Activated naive CD8-positive, alpha-beta T cell treated with anti-CD3 and anti-CD28 coated beads for 36 hours (primary cell): ENCODE data around the gene NCKAP5. TPM values are rescaled to one million over a fixed set of nuclear protein-coding genes. Genes with fewer than 3 reads are reported as not detected.

Experiments used
- DNase-seq: peaks from one replicate; pipeline ENCODE4 v3.0.0; 2021
- H3K27ac Mint-ChIP-seq: one replicate; pipeline ENCODE4 v1.8.0; 2022; ENCODE audit warnings: mild to moderate bottlenecking, moderate library complexity, mixed read lengths
- H3K27me3 Mint-ChIP-seq: one replicate; pipeline ENCODE4 v1.8.0; 2022; ENCODE audit warnings: mild to moderate bottlenecking, mixed read lengths
- H3K36me3 Mint-ChIP-seq: one replicate; pipeline ENCODE4 v1.8.0; 2021; ENCODE audit warnings: mild to moderate bottlenecking, mixed read lengths
- H3K4me1 Mint-ChIP-seq: one replicate; pipeline ENCODE4 v1.8.0; 2021; ENCODE audit warnings: mixed read lengths
- H3K4me3 Mint-ChIP-seq: one replicate; pipeline ENCODE4 v1.8.0; 2022; ENCODE audit warnings: mild to moderate bottlenecking, moderate library complexity, mixed read lengths
- H3K9me3 Mint-ChIP-seq: one replicate; pipeline ENCODE4 v1.8.0; 2022; ENCODE audit warnings: mixed read lengths
- total RNA-seq, 2 experiments: library from RNA; stranded (reverse); gene quantifications; one replicate each; pipeline ENCODE4 v1.2.3, GENCODE V29; 2021

NCKAP5 gene
- total RNA-seq, 2 experiments from 2014 or later, result not detected

GRCh38 chr2:133130548-133131246, 437.6 kb downstream of the NCKAP5 start:
- no peak overlapping the region for H3K4me3 Mint-ChIP-seq
- H3K36me3 Mint-ChIP-seq, result no peaks in the 10 kb centered on the region
- no peak overlapping the region for H3K27ac Mint-ChIP-seq
- no peaks in the 10 kb centered on the region for H3K4me1 Mint-ChIP-seq
- H3K9me3 Mint-ChIP-seq, result peaks cover 4% of the 10 kb centered on the region
- H3K27me3 Mint-ChIP-seq, result no peaks in the 10 kb centered on the region
- no peak for DNase-seq

- Mint-ChIP-seq H3K27ac (no peak overlapping the region), H3K36me3 (no peaks in the 10 kb centered on the region), H3K27me3 (no peaks in the 10 kb centered on the region), H3K4me1 (no peaks in the 10 kb centered on the region), H3K4me3 (no peak overlapping the region), H3K9me3 (no peaks in the 10 kb centered on the region)
- DNase-seq, result no peak
These were observed 443.8 kb downstream of the NCKAP5 start for GRCh38 chr2:133124446-133124845.

GRCh38 chr2:133123904-133124303, 444.4 kb downstream of the NCKAP5 start:
- H3K27ac Mint-ChIP-seq, result no peak overlapping the region
- no peaks in the 10 kb centered on the region for H3K27me3 Mint-ChIP-seq
- no peak for DNase-seq
- no peak overlapping the region for H3K4me3 Mint-ChIP-seq
- no peaks in the 10 kb centered on the region for H3K9me3 Mint-ChIP-seq
- no peaks in the 10 kb centered on the region for H3K4me1 Mint-ChIP-seq
- no peaks in the 10 kb centered on the region for H3K36me3 Mint-ChIP-seq

- Mint-ChIP-seq H3K9me3 (no peaks in the 10 kb centered on the region), H3K36me3 (no peaks in the 10 kb centered on the region), H3K27ac (no peak overlapping the region), H3K4me1 (no peaks in the 10 kb centered on the region), H3K4me3 (no peak overlapping the region), H3K27me3 (no peaks in the 10 kb centered on the region)
- no peak for DNase-seq
These were observed 444.9 kb downstream of the NCKAP5 start for GRCh38 chr2:133123393-133123792.

- Mint-ChIP-seq H3K4me1 (no peaks in the 10 kb centered on the region), H3K36me3 (no peaks in the 10 kb centered on the region), H3K4me3 (no peak overlapping the region), H3K27me3 (no peaks in the 10 kb centered on the region), H3K9me3 (no peaks in the 10 kb centered on the region), H3K27ac (no peak overlapping the region)
- DNase-seq, result no peak
These were observed 445.7 kb downstream of the NCKAP5 start for GRCh38 chr2:133122529-133122928.

- Mint-ChIP-seq H3K4me1 (no peaks in the 10 kb centered on the region), H3K36me3 (no peaks in the 10 kb centered on the region), H3K9me3 (peaks cover 2% of the 10 kb centered on the region), H3K4me3 (no peak overlapping the region), H3K27ac (no peak overlapping the region), H3K27me3 (no peaks in the 10 kb centered on the region)
- DNase-seq, result no peak
These were observed 448.0 kb downstream of the NCKAP5 start for GRCh38 chr2:133120310-133120709.

DNA sequence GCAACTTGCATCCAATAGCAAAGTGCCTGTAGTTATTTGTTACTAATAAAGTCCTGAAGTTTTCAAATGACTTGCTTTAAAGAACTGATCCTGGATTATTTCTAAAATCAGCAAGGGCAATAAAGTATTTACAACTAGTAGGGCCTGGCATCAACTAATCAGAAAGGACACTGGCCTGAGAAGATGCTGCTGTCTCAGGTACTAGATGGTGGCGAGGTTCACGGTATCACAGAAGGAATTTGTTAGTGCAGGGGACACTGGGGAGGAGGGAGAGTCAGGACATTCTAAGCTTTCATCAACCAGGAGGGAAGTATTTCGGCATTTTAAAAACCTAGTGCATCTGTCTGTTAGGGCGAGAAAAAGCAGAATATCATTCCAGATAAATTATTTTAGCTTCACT, 458.1 kb downstream of the NCKAP5 start:
- no peak for DNase-seq
- Mint-ChIP-seq H3K4me3 (no peak overlapping the region), H3K36me3 (no peaks in the 10 kb centered on the region), H3K9me3 (no peaks in the 10 kb centered on the region), H3K4me1 (no peaks in the 10 kb centered on the region), H3K27ac (no peak overlapping the region), H3K27me3 (no peaks in the 10 kb centered on the region)

DNA sequence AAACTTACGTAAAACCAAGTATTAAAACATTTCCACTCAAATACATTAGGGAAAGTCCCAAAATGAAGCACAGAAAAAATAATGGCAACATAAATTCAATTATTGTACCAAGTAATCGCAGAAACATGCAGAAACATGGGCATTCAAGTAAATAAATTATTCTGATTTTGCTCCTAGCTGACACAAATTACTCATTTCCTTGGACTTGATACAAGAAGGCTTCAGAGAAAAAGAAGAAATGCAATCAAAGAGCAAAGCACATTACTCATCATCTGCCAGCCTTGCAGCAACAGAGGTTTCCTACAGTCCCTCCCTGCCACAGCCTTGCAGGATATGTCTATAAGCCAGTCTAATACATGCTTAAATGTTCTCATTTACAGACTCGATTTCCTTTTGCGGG, 458.5 kb downstream of the NCKAP5 start:
- H3K27me3 Mint-ChIP-seq, result no peaks in the 10 kb centered on the region
- no peak overlapping the region for H3K27ac Mint-ChIP-seq
- H3K4me1 Mint-ChIP-seq, result no peaks in the 10 kb centered on the region
- H3K36me3 Mint-ChIP-seq, result no peaks in the 10 kb centered on the region
- H3K4me3 Mint-ChIP-seq, result no peak overlapping the region
- DNase-seq, result no peak
- H3K9me3 Mint-ChIP-seq, result no peaks in the 10 kb centered on the region

GRCh38 chr2:133107058-133107815, 461.0 kb downstream of the NCKAP5 start:
- peaks cover 1% of the 10 kb centered on the region for H3K9me3 Mint-ChIP-seq
- H3K36me3 Mint-ChIP-seq, result no peaks in the 10 kb centered on the region
- no peak overlapping the region for H3K4me3 Mint-ChIP-seq
- DNase-seq, result no peak
- H3K4me1 Mint-ChIP-seq, result no peaks in the 10 kb centered on the region
- H3K27me3 Mint-ChIP-seq, result no peaks in the 10 kb centered on the region
- H3K27ac Mint-ChIP-seq, result no peak overlapping the region

DNA sequence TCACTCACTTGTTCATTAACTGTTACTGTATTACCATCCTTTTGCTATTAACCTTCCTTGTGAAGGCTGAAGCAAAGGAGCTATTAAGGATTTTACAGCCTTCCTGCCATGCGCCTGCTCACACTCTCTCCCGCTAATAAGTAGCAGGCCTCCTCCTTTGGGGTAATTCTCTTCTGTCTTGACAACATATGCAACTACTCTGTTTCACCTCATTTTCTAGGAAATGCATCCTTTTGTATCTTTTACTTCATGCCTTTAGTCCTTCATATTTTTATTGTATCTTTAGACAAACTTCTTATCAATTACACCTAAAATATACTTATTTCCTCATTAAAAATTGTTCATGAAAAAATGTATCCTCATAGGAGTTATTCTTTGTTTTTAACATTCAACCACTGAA, 463.4 kb downstream of the NCKAP5 start:
- H3K4me1 Mint-ChIP-seq, result no peaks in the 10 kb centered on the region
- H3K36me3 Mint-ChIP-seq, result no peaks in the 10 kb centered on the region
- H3K4me3 Mint-ChIP-seq, result no peak overlapping the region
- peaks cover 1% of the 10 kb centered on the region for H3K9me3 Mint-ChIP-seq
- no peak overlapping the region for H3K27ac Mint-ChIP-seq
- no peaks in the 10 kb centered on the region for H3K27me3 Mint-ChIP-seq
- DNase-seq, result no peak

DNA sequence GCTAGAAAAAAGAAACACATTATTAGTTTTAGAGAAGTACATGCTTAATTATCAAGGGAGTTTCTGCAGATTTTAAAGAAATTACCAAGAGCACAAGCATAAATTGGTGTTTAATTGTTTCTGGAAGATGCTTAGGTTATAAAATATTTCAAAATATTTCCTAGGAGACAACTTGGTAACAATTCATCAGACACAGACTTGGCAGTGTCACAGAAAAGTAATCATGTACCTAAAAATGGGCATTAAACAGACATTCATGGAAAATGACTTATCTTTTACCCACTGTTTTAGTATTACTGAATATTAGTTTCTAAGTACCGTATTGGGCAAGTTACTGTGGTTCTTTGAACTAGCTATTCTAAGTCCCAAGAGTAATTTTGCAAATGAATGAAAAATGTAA, 469.5 kb downstream of the NCKAP5 start:
- Mint-ChIP-seq H3K4me1 (no peaks in the 10 kb centered on the region), H3K27me3 (no peaks in the 10 kb centered on the region), H3K36me3 (no peaks in the 10 kb centered on the region), H3K4me3 (no peak overlapping the region), H3K27ac (no peak overlapping the region), H3K9me3 (peaks cover 1% of the 10 kb centered on the region)
- DNase-seq, result no peak

DNA sequence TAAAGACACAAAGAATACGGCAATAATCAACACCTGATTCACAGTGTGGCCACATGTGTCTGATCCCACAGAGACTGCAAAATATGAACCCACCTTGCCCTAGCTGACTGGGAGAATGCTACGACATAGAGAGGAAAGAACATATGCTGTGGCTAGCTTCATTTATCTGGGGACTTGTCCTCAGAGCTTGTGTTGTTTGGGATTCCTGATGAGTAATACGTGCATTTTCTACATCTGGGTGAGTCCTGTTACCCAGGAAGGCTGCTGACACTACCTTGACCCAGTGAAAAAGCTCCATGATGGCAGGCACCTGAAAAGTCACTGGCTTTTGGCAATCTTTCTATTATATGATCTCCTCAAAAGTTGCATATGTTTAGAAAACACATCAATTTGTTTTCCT, 470.6 kb downstream of the NCKAP5 start:
- H3K9me3 Mint-ChIP-seq, result peaks cover 1% of the 10 kb centered on the region
- H3K27me3 Mint-ChIP-seq, result no peaks in the 10 kb centered on the region
- no peak overlapping the region for H3K4me3 Mint-ChIP-seq

GRCh38 chr2:133092571-133092970, 475.7 kb downstream of the NCKAP5 start:
- Mint-ChIP-seq H3K4me1 (no peaks in the 10 kb centered on the region), H3K4me3 (no peak overlapping the region), H3K27ac (no peak overlapping the region), H3K36me3 (no peaks in the 10 kb centered on the region), H3K27me3 (no peaks in the 10 kb centered on the region), H3K9me3 (no peaks in the 10 kb centered on the region)
- no peak for DNase-seq

More for the DNA sequence above, 470.6 kb downstream of the NCKAP5 start:
- DNase-seq, result no peak
- H3K27ac Mint-ChIP-seq, result no peak overlapping the region
- H3K36me3 Mint-ChIP-seq, result no peaks in the 10 kb centered on the region
- H3K4me1 Mint-ChIP-seq, result no peaks in the 10 kb centered on the region

DNA sequence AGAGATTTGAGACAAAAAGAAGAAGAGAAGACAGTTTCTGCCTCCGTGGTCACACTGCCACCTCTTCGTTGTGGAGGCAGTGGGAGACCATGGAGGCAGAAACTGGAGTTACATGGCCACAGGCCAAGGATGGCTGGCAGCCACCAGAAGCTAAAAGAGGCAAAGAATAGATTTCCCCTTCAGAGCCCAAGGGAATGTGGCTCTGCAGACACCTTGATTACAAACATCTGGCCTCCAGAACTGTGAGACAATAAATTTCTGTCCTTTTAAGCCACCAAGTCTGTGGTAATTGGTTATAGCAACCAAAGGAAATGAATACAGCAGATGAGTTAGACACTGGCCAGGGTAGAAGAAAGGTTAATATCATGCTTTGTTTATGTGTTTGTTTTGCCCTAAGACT, 477.9 kb downstream of the NCKAP5 start:
- Mint-ChIP-seq H3K27ac (no peak overlapping the region), H3K4me3 (no peak overlapping the region), H3K9me3 (no peaks in the 10 kb centered on the region), H3K27me3 (no peaks in the 10 kb centered on the region), H3K36me3 (no peaks in the 10 kb centered on the region), H3K4me1 (no peaks in the 10 kb centered on the region)
- DNase-seq, result no peak

- Mint-ChIP-seq H3K36me3 (no peaks in the 10 kb centered on the region), H3K4me1 (no peaks in the 10 kb centered on the region), H3K27me3 (no peaks in the 10 kb centered on the region), H3K27ac (no peak overlapping the region), H3K4me3 (no peak overlapping the region), H3K9me3 (no peaks in the 10 kb centered on the region)
- DNase-seq, result no peak
These were observed 482.1 kb downstream of the NCKAP5 start for GRCh38 chr2:133086176-133086575.

GRCh38 chr2:133085646-133086045, 482.6 kb downstream of the NCKAP5 start:
- Mint-ChIP-seq H3K27me3 (no peaks in the 10 kb centered on the region), H3K4me1 (no peaks in the 10 kb centered on the region), H3K4me3 (no peak overlapping the region), H3K36me3 (no peaks in the 10 kb centered on the region), H3K27ac (no peak overlapping the region), H3K9me3 (no peaks in the 10 kb centered on the region)
- DNase-seq, result no peak
